ENCODE data around the gene ABHD16B. TPM values are rescaled to one million over a fixed set of nuclear protein-coding genes. Genes with fewer than 3 reads are reported as not detected.
A peak's percentile ranks its signal among the peaks of the same experiment; 100 is the strongest.

ABHD16B gene
- total and polyA plus RNA-seq, 2 of the 13 experiments (the other 11 are each of a cell fraction or from before 2014, with no cell fraction given) = not detected

DNA sequence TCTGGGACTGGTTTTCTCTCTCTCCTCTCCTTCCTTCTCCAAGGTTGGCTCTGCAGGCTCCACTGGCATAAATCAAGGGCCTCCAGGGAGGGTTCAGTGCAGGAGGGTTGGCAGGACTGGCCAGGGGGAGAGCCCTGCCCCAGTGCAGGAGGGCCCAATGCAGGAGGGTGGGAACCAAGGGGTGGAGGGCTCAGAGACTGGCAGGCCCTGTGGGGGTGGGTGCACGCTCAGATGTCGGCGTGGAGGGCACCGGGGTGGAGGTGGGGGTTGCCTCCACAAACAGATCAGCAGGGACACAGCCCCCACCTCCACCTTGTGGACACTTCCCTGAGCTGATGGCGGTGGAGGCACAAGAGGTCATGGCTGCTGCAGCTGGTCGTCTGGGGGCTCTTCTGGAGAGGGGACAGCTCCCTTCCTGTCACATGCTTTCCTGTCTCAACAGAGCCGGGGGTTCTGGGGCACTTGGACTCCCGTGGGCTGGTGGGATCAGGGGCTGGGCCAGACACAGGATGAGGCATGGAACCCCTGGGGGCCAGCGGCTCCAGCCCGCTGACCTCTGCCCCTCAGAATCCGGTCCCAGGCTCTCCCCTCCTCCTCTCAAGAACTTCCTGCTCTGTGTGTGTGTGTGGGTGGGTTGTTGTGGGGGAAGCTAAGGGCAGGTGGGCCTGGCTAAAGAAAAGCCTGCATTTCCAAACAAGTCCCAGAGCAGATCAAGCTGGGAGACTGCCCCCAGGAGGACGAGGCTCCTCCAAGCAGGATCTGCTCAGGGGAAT is 2.7 kb upstream of the ABHD16B start (continued):
- TF ChIP-seq, protein P1, sequence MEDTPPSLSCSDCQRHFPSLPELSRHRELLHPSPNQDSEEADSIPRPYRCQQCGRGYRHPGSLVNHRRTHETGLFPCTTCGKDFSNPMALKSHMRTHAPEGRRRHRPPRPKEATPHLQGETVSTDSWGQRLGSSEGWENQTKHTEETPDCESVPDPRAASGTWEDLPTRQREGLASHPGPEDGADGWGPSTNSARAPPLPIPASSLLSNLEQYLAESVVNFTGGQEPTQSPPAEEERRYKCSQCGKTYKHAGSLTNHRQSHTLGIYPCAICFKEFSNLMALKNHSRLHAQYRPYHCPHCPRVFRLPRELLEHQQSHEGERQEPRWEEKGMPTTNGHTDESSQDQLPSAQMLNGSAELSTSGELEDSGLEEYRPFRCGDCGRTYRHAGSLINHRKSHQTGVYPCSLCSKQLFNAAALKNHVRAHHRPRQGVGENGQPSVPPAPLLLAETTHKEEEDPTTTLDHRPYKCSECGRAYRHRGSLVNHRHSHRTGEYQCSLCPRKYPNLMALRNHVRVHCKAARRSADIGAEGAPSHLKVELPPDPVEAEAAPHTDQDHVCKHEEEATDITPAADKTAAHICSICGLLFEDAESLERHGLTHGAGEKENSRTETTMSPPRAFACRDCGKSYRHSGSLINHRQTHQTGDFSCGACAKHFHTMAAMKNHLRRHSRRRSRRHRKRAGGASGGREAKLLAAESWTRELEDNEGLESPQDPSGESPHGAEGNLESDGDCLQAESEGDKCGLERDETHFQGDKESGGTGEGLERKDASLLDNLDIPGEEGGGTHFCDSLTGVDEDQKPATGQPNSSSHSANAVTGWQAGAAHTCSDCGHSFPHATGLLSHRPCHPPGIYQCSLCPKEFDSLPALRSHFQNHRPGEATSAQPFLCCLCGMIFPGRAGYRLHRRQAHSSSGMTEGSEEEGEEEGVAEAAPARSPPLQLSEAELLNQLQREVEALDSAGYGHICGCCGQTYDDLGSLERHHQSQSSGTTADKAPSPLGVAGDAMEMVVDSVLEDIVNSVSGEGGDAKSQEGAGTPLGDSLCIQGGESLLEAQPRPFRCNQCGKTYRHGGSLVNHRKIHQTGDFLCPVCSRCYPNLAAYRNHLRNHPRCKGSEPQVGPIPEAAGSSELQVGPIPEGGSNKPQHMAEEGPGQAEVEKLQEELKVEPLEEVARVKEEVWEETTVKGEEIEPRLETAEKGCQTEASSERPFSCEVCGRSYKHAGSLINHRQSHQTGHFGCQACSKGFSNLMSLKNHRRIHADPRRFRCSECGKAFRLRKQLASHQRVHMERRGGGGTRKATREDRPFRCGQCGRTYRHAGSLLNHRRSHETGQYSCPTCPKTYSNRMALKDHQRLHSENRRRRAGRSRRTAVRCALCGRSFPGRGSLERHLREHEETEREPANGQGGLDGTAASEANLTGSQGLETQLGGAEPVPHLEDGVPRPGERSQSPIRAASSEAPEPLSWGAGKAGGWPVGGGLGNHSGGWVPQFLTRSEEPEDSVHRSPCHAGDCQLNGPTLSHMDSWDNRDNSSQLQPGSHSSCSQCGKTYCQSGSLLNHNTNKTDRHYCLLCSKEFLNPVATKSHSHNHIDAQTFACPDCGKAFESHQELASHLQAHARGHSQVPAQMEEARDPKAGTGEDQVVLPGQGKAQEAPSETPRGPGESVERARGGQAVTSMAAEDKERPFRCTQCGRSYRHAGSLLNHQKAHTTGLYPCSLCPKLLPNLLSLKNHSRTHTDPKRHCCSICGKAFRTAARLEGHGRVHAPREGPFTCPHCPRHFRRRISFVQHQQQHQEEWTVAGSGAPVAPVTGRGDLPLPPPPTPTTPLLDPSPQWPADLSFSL (CRISPR knock-in tag; IDR thresholded peaks at IDR 0.05) = no peak
- TF ChIP-seq GATAD1 (CRISPR knock-in tag; IDR thresholded peaks at IDR 0.05) = peak; percentile 73
- TF ChIP-seq, protein P2, sequence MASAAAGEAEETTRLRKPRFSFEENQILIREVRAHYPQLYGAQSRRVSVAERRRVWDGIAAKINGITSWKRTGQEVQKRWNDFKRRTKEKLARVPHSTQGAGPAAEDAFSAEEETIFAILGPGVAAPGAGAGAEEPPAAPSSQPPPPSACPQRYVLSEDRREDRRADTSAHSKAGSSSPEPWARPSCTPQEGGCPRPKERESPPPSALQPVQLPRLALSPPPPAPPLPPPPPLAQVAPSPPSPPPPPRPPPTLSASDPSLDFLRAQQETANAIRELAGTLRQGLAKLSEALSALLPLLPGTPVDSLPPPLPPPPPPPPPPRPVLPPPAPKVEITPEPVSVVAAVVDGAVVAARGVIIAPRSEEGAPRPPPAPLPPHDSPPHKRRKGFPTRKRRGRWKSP (CRISPR knock-in tag; IDR thresholded peaks at IDR 0.05) = no peak
- TF ChIP-seq ZFX (CRISPR knock-in tag; IDR thresholded peaks at IDR 0.05; ENCODE audit: low read depth) = peak; percentile 25
- peak; percentile 49; the same call in 1 of the 2 replicates for TF ChIP-seq ZNF143 (CRISPR knock-in tag; IDR thresholded peaks at IDR 0.05)
- TF ChIP-seq, protein P3, sequence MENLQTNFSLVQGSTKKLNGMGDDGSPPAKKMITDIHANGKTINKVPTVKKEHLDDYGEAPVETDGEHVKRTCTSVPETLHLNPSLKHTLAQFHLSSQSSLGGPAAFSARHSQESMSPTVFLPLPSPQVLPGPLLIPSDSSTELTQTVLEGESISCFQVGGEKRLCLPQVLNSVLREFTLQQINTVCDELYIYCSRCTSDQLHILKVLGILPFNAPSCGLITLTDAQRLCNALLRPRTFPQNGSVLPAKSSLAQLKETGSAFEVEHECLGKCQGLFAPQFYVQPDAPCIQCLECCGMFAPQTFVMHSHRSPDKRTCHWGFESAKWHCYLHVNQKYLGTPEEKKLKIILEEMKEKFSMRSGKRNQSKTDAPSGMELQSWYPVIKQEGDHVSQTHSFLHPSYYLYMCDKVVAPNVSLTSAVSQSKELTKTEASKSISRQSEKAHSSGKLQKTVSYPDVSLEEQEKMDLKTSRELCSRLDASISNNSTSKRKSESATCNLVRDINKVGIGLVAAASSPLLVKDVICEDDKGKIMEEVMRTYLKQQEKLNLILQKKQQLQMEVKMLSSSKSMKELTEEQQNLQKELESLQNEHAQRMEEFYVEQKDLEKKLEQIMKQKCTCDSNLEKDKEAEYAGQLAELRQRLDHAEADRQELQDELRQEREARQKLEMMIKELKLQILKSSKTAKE (CRISPR knock-in tag; IDR thresholded peaks at IDR 0.05; ENCODE audit: borderline replicate concordance) = peak; percentile 55; the same call in 1 of the 2 replicates
- no peak for TF ChIP-seq JUND (CRISPR knock-in tag; IDR thresholded peaks at IDR 0.05)
- TF ChIP-seq ZKSCAN5 (CRISPR knock-in tag; IDR thresholded peaks at IDR 0.05) = no peak
- TF ChIP-seq HNF4A (CRISPR knock-in tag; IDR thresholded peaks at IDR 0.05) = no peak; the same call in 1 of the 2 replicates
- no peak; the same call in 1 of the 2 replicates for TF ChIP-seq KAT7 (CRISPR knock-in tag; IDR thresholded peaks at IDR 0.05; ENCODE audit: borderline replicate concordance)
- no peak for TF ChIP-seq IKZF4 (CRISPR knock-in tag; IDR thresholded peaks at IDR 0.05; ENCODE audit: borderline replicate concordance, low read depth, not compliant biosample characterization)
- TF ChIP-seq ZNF274 (CRISPR knock-in tag; IDR thresholded peaks at IDR 0.05) = no peak; the same call in 1 of the 2 replicates
- TF ChIP-seq, protein P4, sequence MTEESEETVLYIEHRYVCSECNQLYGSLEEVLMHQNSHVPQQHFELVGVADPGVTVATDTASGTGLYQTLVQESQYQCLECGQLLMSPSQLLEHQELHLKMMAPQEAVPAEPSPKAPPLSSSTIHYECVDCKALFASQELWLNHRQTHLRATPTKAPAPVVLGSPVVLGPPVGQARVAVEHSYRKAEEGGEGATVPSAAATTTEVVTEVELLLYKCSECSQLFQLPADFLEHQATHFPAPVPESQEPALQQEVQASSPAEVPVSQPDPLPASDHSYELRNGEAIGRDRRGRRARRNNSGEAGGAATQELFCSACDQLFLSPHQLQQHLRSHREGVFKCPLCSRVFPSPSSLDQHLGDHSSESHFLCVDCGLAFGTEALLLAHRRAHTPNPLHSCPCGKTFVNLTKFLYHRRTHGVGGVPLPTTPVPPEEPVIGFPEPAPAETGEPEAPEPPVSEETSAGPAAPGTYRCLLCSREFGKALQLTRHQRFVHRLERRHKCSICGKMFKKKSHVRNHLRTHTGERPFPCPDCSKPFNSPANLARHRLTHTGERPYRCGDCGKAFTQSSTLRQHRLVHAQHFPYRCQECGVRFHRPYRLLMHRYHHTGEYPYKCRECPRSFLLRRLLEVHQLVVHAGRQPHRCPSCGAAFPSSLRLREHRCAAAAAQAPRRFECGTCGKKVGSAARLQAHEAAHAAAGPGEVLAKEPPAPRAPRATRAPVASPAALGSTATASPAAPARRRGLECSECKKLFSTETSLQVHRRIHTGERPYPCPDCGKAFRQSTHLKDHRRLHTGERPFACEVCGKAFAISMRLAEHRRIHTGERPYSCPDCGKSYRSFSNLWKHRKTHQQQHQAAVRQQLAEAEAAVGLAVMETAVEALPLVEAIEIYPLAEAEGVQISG (CRISPR knock-in tag; IDR thresholded peaks at IDR 0.05) = peak; percentile 75
- TF ChIP-seq HOXA7 (CRISPR knock-in tag; IDR thresholded peaks at IDR 0.05) = no peak

Data from HepG2 (cell line).